HG02884 (cell line): ENCODE data around the gene DNAJB12.
"Not testable (repeated sequence)": the region's sequence is repeated elsewhere in the genome, so short reads cannot be mapped to it uniquely, and the experiment has no call there.

Source experiments
- ATAC-seq: cut with Tn5 transposase; IDR thresholded peaks from one replicate; pipeline ENCODE4 v1.9.1; 2021; ENCODE audit warnings: mild to moderate bottlenecking, moderate library complexity; ENCODE audit not compliant: unreplicated experiment

The DNAJB12 gene

GRCh38 chr10:72332423-72333111, 22.2 kb downstream of the DNAJB12 start:
- ATAC-seq, result no peak

GRCh38 chr10:72331575-72332422, 22.9 kb downstream of the DNAJB12 start:
- no peak for ATAC-seq

- no peak for ATAC-seq
Measured at GRCh38 chr10:72330069-72330426, 24.7 kb downstream of the DNAJB12 start.

- no peak for ATAC-seq
Measured at GRCh38 chr10:72329290-72330068, 25.2 kb downstream of the DNAJB12 start.

- no peak for ATAC-seq
Measured at GRCh38 chr10:72328829-72329204, 25.9 kb downstream of the DNAJB12 start.

- ATAC-seq, result no peak
Measured at GRCh38 chr10:72328045-72328828, 26.5 kb downstream of the DNAJB12 start.

- not testable (repeated sequence) for ATAC-seq
Measured at GRCh38 chr10:72326665-72327603, 27.8 kb downstream of the DNAJB12 start.

GRCh38 chr10:72325243-72326175, 29.2 kb downstream of the DNAJB12 start:
- not testable (repeated sequence) for ATAC-seq

GRCh38 chr10:72323771-72324191, 30.9 kb downstream of the DNAJB12 start:
- no peak for ATAC-seq

GRCh38 chr10:72323108-72323749, 31.5 kb downstream of the DNAJB12 start:
- no peak for ATAC-seq

- no peak for ATAC-seq
Measured at GRCh38 chr10:72322280-72323058, 32.2 kb downstream of the DNAJB12 start.

GRCh38 chr10:72322030-72322279, 32.8 kb downstream of the DNAJB12 start:
- ATAC-seq, result no peak

- ATAC-seq, result no peak
Measured at GRCh38 chr10:72321248-72322029, 33.3 kb downstream of the DNAJB12 start.

GRCh38 chr10:72320676-72321247, 34.0 kb downstream of the DNAJB12 start:
- ATAC-seq, result peak; percentile 56

- ATAC-seq, result peak; percentile 43
Measured at GRCh38 chr10:72319416-72320254, 35.1 kb downstream of the DNAJB12 start.
